Hepatocyte (in vitro differentiated cells): ENCODE data around the gene CEBPG. TPM values are rescaled to one million over a fixed set of nuclear protein-coding genes. Genes with fewer than 3 reads are reported as not detected.

ENCODE experiments used
- DNase-seq: peaks from one replicate; pipeline ENCODE4 v3.0.0-alpha.2; 2016; ENCODE audit warnings: low spot score
- H2AFZ ChIP-seq: fragments of 200-600 bp; sonication (generic); 2 replicates; pipeline ENCODE4 v1.6.0; 2016; ENCODE audit warnings: antibody characterized with exemption, mild to moderate bottlenecking
- H3K27ac ChIP-seq: fragments of 200-600 bp; sonication (generic); 2 replicates; pipeline ENCODE4 v1.5.1; 2016; ENCODE audit warnings: mild to moderate bottlenecking
- H3K27me3 ChIP-seq: fragments of 200-600 bp; sonication (generic); 2 replicates; pipeline ENCODE4 v1.6.1; 2016
- H3K36me3 ChIP-seq: fragments of 200-600 bp; sonication (generic); replicated peaks from 2 replicates; pipeline ENCODE4 v1.5.1; 2016; ENCODE audit warnings: low read depth; ENCODE audit not compliant: insufficient read depth
- H3K4me1 ChIP-seq: fragments of 200-600 bp; sonication (generic); 2 replicates; pipeline ENCODE4 v1.5.1; 2016; ENCODE audit warnings: mild to moderate bottlenecking, moderate library complexity; ENCODE audit not compliant: insufficient read depth
- H3K4me2 ChIP-seq: fragments of 200-600 bp; sonication (generic); 2 replicates; pipeline ENCODE4 v1.6.0; 2016
- H3K4me3 ChIP-seq: fragments of 200-600 bp; sonication (generic); 2 replicates; pipeline ENCODE4 v1.5.1; 2016; ENCODE audit warnings: mild to moderate bottlenecking
- H3K79me2 ChIP-seq: fragments of 200-600 bp; sonication (generic); 2 replicates; pipeline ENCODE4 v1.6.0; 2017; ENCODE audit warnings: mild to moderate bottlenecking
- H3K9me2 ChIP-seq: fragments of 200-600 bp; sonication (generic); replicated peaks from 2 replicates; pipeline ENCODE4 v1.6.0; 2017; ENCODE audit warnings: mild to moderate bottlenecking; ENCODE audit not compliant: insufficient read depth
- H3K9me3 ChIP-seq: fragments of 200-600 bp; sonication (generic); 2 replicates; pipeline ENCODE4 v1.5.1; 2016; ENCODE audit warnings: low read depth, mild to moderate bottlenecking
- H4K20me1 ChIP-seq: fragments of 200-600 bp; sonication (generic); 2 replicates; pipeline ENCODE4 v1.6.0; 2016; ENCODE audit warnings: mild to moderate bottlenecking; ENCODE audit not compliant: insufficient read depth, poor library complexity, severe bottlenecking
- CTCF ChIP-seq: fragments of 200-600 bp; sonication (generic); IDR thresholded peaks from 2 replicates; pipeline ENCODE4 v1.5.1; 2016; ENCODE audit warnings: antibody characterized with exemption, mild to moderate bottlenecking; ENCODE audit not compliant: poor library complexity
- EZH2 ChIP-seq: fragments of 200-600 bp; sonication (generic); IDR thresholded peaks from 2 replicates; pipeline ENCODE4 v1.6.1; 2016; ENCODE audit warnings: antibody characterized with exemption, mild to moderate bottlenecking, borderline replicate concordance
- EZH2phosphoT487 ChIP-seq: fragments of 200-600 bp; sonication (generic); IDR thresholded peaks from one replicate; pipeline ENCODE4 v1.6.1; 2018; ENCODE audit warnings: antibody characterized with exemption, mild to moderate bottlenecking, low read depth, moderate library complexity; ENCODE audit not compliant: unreplicated experiment, severe bottlenecking
- WGBS: methylation state at CpG from one replicate; pipeline ENCODE4 v1.1.6; 2016; ENCODE audit warnings: low lambda C conversion rate; ENCODE audit errors: missing lambda C conversion rate; 5-methylcytosine and 5-hydroxymethylcytosine counted together
- polyA plus RNA-seq: library from polyadenylated mRNA; unstranded; fragments of >200 nt; fragmentation: Nextera tagmentation; extraction: Ambion mirVana; gene quantifications from 2 replicates; pipeline ENCODE4 v1.2.1, GENCODE V29; 2016
- total RNA-seq: library from RNA; depleted of rRNA; stranded (reverse); fragments of >200 nt; gene quantifications from 2 replicates; pipeline ENCODE4 v1.2.3, GENCODE V29; 2014

CEBPG gene
- total and polyA plus RNA-seq, 2 experiments from 2014 or later, result 33.1 to 69.5 TPM

- H3K79me2 ChIP-seq, result no peaks in the 10 kb centered on the region
- peak overlapping the region; percentile 99 for H3K27ac ChIP-seq
- TF ChIP-seq CTCF (no peak), EZH2 (no peak), EZH2phosphoT487 (no peak)
- peaks cover 37% of the 10 kb centered on the region for H3K4me1 ChIP-seq
- H3K27me3 ChIP-seq, result no peaks in the 10 kb centered on the region
- no peaks in the 10 kb centered on the region for H3K36me3 ChIP-seq
- H3K4me3 ChIP-seq, result no peak overlapping the region
- H4K20me1 ChIP-seq, result no peaks in the 10 kb centered on the region
- no peaks in the 10 kb centered on the region for H3K9me3 ChIP-seq
- H2AFZ ChIP-seq, result no peak overlapping the region
- no peaks in the 10 kb centered on the region for H3K9me2 ChIP-seq
- no peak overlapping the region for H3K4me2 ChIP-seq
- DNase-seq, result no peak
- WGBS, result 66% methylated on average over 8 of the region's 8 CpGs
Measured at GRCh38 chr19:33405254-33405552, 31.7 kb downstream of the CEBPG start.

DNA sequence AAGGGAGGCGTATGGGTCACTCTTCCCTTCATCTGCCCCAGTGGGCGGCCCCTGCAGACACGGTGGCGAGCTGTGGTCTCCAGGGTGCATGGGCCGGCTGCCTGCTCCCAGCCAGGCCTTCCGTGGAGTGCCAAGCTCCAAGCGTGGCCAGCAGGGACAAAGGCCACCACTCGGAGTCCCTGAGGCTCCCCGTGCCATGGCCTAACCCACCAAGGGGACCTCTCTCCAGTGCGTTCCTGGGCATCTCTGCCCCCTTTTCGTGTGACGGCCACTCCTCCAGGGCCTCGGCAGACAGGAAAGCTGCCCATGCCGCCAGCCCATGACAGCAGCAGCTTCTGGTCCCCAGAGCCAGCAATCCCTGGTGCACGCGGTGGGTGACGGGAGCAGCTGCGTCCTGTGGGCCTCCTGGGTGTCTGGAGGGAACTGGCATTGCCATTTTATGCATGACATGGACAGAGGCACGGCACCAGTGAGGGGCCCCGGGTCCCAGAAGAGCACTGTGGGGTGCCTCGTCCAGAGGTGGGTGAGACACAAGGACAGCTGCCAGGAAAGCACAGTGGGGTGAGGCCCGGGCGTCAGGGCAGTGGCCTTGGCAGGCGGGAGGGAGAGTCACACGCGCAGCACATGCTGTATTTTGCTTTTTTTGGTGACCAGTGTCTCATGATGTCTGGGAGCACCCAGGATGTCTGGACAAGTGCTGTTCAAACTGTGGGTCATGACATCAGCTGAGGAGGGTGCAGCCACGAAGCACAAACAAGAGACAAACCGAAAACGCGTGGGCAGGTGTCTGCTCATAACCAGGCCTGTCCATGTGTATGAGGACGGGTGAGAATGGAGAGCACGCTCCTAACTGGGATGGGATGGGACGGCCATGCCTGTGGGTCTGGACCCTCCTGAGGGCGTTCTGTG is 32.3 kb downstream of the CEBPG start:
- Histone ChIP-seq H3K79me2 (no peaks in the 10 kb centered on the region), H3K27ac (peak overlapping the region; percentile 99), H3K9me2 (no peaks in the 10 kb centered on the region), H4K20me1 (no peaks in the 10 kb centered on the region), H3K4me1 (peaks cover 34% of the 10 kb centered on the region), H3K9me3 (no peaks in the 10 kb centered on the region), H3K36me3 (no peaks in the 10 kb centered on the region), H3K27me3 (no peaks in the 10 kb centered on the region), H3K4me3 (no peak overlapping the region), H3K4me2 (no peak overlapping the region), H2AFZ (no peak overlapping the region)
- no peak for DNase-seq
- WGBS, result 96% methylated on average over 34 of the region's 34 CpGs
- no peak for TF ChIP-seq CTCF
- no peak for TF ChIP-seq EZH2phosphoT487
- no peak for TF ChIP-seq EZH2

DNA sequence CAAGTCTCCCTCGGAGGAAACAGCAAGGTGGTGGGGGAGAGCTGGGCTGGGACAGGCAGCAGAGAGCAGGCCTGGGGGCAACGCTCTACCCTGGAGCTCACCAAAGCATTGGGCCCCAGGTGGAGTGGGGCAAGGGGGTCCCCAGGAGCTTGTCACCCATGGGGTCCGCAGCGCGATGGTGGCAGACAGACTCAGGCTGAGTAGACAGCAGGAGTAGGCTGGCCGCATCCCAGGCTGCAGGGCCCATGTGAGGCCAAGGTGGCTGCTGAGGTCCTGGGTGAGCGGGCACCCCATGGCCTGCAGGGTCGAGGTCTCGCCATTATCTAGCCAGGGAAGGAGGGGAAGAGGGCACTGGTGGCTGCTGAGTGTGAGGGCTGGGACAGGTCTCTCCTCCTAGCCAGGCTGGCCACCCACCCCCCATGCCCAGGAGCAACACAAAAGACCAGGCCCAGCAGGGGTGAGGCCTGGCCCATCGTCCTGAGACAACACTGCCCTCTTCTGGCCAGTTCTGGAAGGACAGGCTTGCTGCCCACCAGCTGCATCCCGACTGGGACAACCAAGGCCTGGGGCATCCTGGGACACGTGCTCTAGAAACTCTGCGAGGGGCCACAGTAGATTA is 33.1 kb downstream of the CEBPG start:
- H3K36me3 ChIP-seq, result no peaks in the 10 kb centered on the region
- 64% methylated on average over 13 of the region's 13 CpGs for WGBS
- peaks cover 34% of the 10 kb centered on the region for H3K4me1 ChIP-seq
- H3K9me3 ChIP-seq, result no peaks in the 10 kb centered on the region
- no peaks in the 10 kb centered on the region for H3K9me2 ChIP-seq
- no peak overlapping the region for H3K27ac ChIP-seq
- no peak overlapping the region for H3K4me2 ChIP-seq
- no peaks in the 10 kb centered on the region for H3K79me2 ChIP-seq
- no peak overlapping the region for H3K4me3 ChIP-seq
- no peaks in the 10 kb centered on the region for H4K20me1 ChIP-seq
- TF ChIP-seq CTCF (peak; percentile 94), EZH2 (no peak)
- peak; percentile 79 for DNase-seq
- no peak overlapping the region for H2AFZ ChIP-seq
- no peaks in the 10 kb centered on the region for H3K27me3 ChIP-seq
